Left kidney (tissue), 2 donors: ENCODE results near the gene GALM. TPM values are rescaled to one million over a fixed set of nuclear protein-coding genes. Genes with fewer than 3 reads are reported as not detected.
"Not testable (repeated sequence)": the region's sequence is repeated elsewhere in the genome, so short reads cannot be mapped to it uniquely, and the experiment has no call there.

ENCODE experiments used
- DNase-seq: peaks from one replicate; pipeline ENCODE4 v3.0.0-alpha.2; 2013
- polyA plus RNA-seq: library from polyadenylated mRNA; unstranded; fragments of 120-200 nt; gene quantifications from one replicate; pipeline ENCODE4 v1.2.1, GENCODE V29; 2013; ENCODE audit not compliant: insufficient read length

The GALM gene
- polyA plus RNA-seq, 1 donor, result 56.4 TPM

DNA sequence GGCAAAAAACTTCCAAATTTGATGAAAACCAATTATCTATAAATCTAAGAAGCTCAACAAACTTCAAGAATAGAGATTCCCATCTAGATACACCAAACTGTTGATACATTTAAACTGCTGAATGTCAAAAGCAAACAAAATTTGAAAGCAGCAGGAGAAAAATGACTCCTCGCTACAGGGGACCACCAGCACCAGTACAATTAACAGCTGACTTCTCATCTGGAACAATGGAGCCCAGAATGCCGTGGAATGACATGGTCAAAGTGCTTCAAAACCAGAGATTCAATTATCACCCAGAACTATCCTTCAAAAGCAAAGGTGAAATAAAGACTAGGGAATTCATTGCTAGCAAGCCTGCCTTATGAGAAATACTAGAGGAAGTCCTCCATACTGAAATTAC lies 73.6 kb downstream of the GALM start:
- no peak for DNase-seq

DNA sequence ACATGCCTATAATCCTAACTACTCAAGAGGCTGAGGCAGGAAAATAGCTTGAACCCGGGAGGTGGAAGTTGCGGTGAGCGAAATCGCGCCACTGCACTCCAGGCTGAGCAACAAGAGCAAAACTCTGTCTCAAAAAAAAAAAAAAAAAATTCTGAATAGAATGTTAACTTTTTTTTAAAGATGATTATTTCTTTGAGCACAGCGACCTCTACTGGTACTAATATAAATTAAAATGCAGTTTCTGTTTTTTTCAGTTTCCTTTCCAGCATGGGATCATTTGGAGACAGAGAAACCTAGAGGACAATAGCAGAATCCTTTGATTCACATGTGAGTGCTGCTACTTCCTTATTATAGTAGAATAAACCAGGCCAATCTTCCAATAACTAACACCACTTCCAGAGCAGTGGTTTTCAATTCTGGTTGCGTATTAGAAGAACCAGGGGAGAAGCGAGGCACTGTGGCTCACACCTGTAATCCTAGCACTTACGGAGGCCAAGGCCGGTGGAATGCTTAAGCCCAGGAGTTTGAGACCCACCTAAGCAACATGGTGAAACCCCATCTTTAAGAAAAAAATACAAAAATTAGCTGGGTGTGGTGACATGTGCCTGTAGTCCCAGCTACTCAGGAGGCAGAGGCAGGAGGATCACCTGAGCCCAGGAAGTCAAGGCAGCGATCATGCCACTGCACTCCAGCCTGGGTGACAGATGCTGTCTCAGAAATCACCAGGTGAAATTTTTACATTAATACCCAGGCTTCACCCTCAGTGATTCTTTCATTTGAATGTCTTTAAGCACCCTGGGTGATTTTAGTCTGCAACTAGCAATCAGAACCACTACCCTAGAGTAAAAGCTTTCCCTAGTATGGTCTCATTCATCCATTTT lies 75.2 kb downstream of the GALM start:
- DNase-seq, result no peak

DNA sequence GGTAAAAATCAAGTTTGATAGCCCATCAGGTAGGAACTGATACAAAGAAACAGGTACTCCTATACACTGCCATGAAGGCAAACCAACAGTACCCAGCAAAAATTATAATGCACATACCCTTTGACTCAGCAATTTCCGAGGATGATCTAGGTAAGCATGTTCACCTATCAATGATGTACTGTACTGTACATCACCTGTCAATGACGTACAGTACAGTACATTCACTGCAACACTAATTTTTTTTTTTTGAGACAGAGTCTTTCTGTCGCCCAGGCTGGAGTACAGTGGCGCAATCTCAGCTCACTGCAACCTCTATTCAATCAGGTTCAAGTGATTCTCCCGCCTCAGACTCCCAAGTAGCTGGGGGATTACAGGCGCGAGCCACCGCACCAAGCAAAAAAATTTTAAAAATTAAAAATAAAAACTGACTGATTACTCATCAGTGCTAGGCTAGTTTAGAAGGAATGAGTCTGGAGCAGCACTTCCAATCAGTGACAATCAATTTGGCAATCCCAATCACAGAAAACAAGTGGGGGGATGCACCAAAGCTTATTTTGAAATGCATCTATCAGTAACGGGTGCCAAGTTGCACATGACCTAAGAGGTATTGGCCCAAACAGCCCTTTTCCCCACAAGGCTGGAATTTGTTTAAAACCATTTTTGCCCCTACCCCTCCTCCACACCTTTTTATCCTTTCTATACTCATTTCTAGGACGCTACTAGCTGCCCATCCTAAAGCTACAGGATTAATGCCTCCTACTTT lies 77.1 kb downstream of the GALM start:
- no peak for DNase-seq

DNA sequence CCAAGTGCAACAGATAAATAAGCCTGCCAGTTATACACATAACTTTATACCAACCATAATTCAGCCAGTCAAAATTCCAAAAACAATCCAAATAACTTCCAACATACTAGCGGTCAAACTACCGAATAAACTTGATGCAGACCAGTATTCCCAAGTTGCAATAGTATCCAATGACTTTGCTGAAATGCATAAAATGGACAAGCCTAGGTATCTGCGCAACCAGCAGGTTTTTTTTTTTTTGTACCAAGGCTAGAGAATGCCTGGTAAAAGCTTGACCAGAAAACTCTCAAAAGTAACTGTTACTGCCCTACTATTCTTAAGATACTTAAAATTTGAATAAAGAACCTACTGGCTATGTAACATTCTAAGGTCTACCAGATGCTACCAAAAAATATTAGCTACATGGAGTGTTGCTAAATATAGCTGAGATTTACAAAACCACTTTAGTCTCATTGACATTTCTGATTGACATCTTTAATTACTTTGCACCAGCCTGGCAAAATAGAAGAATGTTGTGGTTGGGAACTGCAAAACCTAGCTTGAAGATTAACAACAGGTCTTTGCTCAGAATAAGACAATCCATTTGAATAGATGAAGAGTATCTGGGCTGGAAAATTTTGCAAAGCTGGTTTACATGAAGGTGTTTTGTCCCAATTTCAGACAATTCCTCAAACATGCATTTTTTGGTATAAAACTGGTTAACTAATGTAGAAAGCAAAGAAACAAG lies 77.9 kb downstream of the GALM start:
- no peak for DNase-seq

DNA sequence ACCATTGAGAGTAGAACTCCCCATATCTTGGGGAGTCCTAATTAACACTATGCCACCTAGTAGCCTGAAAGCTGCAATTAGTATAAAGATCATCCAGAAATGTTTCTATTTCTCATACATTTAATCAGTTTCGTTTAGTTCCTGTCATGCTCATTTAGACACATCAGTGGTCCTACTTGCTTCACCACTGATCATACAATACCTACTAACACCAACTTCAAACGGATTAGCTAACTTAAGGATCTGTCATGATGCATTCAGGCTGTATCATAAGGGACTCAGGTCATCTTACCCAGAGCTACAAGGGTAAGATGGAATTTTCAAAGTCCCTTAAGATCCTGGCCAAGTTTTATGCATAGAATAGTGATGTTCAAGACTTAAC lies 78.5 kb downstream of the GALM start:
- DNase-seq, result no peak

DNA sequence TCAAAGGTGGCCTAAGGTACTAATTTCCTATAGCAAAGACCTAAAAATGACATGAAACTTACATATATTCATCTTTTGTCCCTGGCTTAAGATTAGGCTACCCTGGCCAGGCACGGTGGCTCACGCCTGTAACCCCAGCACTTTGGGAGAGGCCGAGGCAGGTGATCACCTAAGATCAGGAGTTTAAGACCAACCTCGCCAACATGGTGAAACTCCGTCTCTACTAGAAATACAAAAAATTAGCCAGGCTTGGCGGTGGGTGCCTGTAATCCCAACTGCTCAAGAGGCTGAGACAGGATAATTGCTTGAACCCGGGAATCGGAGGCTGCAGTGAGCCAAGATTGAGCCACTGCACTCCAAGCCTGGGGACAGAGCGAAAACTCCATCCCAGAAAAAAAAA lies 79.4 kb downstream of the GALM start:
- no peak for DNase-seq

DNA sequence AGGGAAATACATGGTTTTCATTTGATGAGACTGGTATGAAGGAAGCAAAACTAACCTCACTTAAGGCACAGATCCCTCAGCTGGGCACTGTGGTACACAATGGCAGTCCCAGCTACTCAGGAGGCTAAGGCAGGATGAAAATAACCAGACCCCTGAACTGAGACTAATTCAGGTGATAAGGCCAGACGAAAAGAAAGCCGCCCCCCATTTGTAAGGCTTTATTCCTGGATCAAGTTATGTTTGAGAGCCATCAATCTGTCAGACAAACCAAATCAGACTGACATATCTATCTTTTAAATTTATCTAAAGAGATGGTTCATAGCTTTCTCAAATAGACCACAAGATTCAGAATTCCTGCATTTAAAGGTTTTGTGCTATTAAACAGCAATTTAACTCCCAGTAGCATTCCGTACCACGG lies 81.1 kb downstream of the GALM start:
- DNase-seq, result no peak

DNA sequence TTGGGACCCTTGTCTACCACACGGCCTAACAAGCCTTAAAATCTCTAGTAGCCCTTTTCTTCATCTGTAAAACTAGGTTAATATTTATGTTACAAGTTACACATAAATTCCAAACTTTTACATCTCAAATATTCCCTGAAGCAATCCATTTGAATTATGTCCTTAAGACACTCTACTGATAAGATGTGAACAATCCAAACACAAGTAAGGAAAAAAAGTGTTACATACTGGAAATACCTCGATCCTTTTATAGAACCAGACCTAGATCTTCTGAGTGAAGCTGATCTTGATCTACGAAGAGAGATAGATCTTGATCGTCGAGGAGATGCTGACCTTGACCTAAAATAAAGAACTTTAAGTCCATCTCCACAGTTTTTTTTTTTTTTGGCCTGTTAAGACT lies 81.9 kb downstream of the GALM start:
- no peak for DNase-seq

DNA sequence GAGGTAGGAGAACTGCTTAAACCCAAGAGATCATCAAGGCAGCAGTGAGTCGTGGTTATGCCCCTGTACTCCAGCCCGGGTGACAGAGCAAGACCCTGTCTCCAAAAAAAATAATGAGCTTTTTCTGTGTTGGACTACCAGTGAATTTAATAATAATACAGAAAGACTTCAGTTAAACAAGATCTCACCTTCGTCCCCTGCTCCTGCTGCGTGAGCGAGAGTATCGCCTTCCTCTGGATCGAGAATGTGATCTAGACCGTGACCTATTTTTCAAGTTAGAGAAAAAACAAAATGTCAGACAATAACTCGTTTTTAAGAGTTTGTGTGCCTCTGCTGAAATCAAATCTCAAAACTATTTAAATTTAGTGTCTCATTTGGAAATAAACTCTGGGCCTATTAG lies 82.5 kb downstream of the GALM start:
- DNase-seq, result no peak

DNA sequence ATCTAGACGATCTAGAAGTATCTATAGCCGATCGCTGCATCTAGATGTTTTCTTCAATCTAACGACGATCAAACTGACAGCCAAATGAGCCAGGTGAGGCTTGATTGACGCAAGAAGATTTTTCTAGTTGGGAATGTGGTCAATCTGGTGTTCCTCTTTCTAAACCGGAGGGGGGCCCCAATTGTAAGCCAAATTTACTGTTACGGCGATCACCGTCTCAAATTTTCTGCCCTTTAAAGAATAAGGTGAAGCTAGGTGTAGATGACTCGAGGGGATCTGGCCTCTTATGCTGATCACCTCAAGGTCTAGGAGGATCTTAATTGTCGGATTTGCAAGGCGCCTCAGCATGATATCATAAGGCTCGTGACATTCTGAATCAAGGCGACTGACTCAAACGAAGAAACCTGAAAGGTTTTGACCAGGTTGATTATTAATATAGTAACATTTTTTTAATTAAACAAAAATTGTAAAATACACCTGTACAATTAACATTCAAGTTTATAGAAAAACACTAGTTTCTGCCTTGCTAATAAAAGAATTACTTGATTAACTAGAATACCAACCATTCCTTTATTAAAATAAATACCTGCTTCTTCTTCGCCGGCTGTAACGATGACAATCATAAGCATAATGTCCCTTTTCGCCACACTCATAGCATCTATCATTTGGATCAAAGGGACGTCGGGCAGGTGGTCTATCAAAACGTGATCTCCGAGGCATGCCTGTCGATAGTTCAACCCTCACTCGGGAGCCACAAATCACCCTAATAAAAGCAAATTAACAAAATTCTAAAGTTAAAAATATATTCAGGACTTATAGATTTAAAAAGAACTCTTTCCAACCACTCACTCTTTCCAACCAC lies 83.3 kb downstream of the GALM start:
- DNase-seq, result no peak

DNA sequence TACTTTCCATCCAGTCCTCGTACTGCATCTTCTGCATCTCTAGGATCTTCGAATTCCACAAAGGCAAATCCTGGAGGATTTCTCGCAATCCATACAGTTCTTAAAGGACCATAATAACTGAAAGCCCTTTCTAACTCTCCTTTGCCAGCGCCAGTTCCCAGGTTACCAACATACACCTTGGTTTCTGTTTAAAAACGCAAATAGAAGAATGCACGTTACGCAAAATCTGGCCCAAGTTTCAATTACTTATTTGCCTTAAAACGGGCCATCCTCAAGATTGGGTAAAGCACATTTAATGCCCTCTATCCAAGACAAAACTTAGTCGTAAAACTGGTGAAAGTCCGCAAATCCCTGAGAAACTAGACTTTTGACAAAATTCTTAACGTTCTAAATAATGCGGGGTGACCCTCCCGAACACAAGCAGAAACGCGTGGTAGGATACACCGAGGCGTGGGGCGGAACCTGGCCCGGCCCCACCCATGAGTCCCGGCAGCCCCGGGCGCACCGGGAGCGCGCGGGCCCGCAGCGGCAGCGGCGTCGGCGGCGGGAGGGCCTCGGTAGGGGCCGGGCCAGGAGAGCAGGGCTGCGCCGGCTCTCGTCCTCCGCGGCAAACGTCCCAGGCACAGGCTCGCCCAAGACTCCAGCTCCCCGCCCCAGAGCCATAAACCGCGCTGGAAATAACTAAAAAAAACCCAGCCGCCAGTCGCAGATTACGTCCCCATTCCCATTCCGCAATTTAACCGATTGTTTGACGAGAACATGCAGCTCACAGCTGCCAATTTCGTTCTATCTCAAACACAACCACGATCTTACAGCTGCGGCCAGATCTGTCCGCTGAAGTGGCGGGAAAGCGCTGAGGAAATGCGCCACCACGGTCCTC lies 84.3 kb downstream of the GALM start:
- peak; percentile 54 for DNase-seq

DNA sequence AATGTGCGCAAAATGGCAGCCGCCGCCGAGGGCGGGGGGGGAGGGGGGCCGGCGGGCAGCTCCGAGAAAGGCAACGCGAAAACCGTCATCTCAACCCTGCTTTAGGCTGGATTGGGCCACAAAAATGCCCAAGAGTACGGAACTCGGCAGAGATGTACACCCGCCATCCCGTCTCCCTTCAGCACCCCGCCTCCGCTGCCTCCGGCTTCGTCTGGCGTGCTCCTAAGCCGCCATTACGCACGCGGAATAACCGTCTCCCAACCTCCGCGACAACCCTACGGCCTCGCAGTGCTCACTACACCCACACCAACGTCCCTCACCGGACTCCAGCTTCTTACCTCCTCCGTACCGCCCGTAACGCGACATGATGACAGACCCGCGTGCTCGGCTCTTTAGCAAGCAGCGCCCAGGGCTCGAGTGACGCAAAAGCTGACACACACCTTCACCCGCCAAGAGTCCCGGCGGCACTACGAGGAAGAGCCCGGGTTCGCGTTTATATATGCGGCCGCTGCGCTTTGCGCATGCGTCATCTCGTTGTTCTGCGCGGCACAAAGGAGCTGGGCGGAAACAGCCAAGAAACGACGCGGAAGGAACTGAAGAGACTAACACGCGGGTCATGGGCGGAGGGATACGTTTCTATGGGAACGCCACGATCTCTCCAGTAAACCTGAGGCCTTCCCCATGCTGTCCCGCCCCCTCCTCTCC lies 85.1 kb downstream of the GALM start, which contains the start of gene SRSF7:
Gene SRSF7, minus strand, starts transcription at position 471 of the 705 bp plus-strand sequence. Its CDS starts 105 bp downstream, at position 366.
- peak; percentile 100 for DNase-seq

DNA sequence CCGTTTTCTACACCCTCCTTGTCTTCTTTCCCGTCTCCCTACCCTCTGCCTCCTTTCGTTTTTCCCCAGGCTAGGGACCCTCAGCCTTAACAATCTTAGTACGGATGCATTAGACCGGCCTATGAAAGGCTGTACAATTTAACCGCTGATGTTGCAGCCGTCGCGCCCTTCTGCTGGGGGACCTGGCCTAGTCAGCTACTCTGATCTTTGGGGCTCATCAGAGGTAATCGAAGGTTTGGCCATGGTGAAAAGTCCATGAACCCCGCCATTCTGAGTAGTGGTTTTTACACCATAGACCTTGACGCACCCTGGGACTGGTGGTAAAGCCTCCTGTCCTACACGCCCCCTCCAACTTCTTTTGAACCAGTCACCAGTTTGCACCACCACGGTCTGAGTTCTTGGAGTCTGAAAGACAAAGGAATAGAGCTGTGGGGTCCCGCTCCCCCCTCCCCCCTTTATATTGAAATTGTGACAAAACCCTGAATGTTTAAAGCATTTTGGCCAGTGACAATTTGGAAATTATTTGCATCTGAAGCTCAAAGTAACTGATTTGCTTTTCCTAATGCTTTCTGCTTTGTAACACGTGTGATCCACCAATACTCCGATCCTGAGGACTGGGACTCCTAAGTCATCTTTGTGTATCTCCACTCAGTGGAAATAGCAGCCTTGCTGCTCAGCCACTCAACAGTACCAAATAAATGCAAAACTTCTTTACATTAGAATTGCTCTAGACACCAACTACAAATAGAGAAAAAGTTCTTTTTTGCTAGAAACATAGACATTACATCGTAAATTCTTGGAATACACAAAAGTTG lies 85.9 kb downstream of the GALM start:
- no peak for DNase-seq

DNA sequence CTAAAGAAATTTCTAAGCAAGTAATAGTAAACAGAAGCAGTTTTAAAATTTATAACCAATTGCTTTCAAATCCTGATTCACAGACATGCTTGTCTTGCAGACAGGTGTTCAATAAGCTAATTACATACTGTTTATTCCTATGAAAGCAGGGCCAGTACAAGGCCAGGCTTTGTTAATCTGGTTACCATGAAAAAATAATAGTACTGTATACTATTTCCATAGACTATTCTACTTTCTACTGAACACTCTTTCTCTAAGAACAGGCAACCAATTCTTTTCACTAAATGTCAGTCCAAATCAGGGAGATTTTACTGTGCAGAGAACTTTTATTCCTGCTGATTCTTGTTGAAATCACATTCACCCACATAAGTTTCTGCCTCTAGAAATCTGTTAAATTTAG lies 88.1 kb downstream of the GALM start:
- no peak for DNase-seq

DNA sequence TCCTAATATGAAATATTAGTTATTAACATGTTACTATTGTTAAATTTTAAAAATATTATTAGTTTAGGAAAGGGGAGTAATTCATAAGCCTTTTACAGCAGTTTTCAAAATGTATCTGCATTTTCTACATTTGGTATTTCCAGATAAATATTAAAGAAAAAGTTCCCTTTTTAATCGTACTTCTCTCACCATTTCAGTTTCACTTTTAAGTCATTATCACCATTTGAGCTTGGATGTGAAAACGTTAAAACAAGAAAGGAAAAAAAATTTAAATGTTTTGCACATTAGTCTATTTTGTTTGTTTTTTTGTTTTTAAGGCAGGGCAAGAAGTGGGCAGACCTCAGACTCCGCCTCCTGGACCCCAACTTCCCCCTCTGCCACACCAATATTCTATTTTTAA lies 88.6 kb downstream of the GALM start:
- DNase-seq, result no peak

DNA sequence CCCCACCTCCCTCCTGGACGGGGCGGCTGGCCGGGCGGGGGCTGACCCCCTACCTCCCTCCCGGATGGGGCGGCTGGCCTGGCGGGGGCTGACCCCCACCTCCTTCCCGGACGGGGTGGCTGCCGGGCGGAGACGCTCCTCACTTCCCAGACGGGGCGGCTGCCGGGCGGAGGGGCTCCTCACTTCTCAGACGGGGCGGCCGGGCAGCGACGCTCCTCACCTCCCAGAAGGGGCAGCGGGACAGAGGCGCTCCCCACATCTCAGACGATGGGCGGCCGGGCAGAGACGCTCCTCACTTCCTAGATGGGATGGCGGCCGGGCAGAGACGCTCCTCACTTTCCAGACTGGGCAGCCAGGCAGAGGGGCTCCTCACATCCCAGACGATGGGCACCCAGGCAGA lies 90.0 kb downstream of the GALM start:
- not testable (repeated sequence) for DNase-seq

DNA sequence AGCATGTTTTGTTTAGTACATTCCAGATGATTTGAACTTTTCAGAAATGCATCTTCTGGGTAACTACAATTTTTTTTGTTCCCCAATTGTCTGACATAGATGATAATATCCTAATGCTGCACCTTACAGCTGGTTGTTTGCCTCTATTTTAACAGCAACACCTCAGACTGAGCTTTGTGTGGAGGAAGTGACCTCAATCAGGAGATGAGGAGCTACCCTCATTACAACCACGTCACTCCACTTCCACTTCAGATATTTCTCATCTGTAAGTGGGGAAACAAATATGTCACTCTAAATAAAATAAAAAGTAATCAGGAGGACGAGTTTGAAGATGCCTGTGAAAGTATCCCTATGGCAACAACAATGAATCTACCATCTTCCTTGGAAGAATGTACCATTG lies 97.3 kb downstream of the GALM start:
- no peak for DNase-seq

DNA sequence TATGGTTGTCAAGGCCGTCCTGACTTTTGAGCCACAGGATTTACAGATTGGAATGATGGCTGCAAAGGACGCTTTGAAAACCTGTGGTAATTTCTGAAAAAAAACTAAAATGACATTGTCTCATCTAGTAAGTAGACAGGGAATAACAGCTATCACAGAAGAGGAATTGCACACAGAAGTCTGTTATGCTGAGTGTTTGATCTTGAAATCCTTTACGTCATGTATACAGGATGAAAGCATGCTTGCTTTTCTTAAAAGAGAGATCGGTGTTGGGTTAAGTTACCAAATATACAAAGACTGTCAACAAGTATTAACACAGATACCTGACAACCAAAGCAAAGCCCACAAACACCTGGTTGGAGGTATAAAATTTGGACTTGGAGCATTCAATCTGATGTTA lies 97.8 kb downstream of the GALM start:
- no peak for DNase-seq

DNA sequence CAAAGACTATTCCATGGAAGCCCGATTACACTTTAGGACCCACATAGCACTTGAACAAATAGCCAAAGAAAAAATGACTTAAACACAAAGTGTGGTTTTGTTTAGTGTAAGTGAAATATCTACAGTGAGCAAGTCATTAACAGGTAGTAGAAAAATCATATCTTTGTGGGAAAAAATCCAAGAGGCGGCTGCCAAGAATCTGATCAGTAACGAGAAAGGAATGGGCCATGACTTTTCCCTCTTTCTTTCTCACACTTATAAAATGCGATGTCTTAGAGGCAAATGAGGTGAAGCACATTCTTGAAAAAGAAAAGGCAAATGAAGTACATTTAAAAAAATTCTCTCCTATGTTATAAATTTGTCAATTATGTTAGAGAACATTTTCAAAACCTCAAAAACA lies 99.2 kb downstream of the GALM start:
- no peak for DNase-seq
